HG03442 (cell line): Measurements from ENCODE around the gene POLR2J3.
A peak's percentile ranks its signal among the peaks of the same experiment; 100 is the strongest.
"Not testable (repeated sequence)": the region's sequence is repeated elsewhere in the genome, so short reads cannot be mapped to it uniquely, and the experiment has no call there.

Experiments used
- ATAC-seq: cut with Tn5 transposase; IDR thresholded peaks from one replicate; pipeline ENCODE4 v1.9.1; 2021; ENCODE audit warnings: mild to moderate bottlenecking, moderate library complexity; ENCODE audit not compliant: unreplicated experiment

Gene POLR2J3

GRCh38 chr7:102589857-102590256 lies 17.5 kb upstream of the POLR2J3 start:
- ATAC-seq, result not testable (repeated sequence)

GRCh38 chr7:102583495-102583894 lies 11.1 kb upstream of the POLR2J3 start:
- ATAC-seq, result not testable (repeated sequence)

- ATAC-seq, result not testable (repeated sequence)
Observed at GRCh38 chr7:102581722-102582121, 9.3 kb upstream of the POLR2J3 start.

DNA sequence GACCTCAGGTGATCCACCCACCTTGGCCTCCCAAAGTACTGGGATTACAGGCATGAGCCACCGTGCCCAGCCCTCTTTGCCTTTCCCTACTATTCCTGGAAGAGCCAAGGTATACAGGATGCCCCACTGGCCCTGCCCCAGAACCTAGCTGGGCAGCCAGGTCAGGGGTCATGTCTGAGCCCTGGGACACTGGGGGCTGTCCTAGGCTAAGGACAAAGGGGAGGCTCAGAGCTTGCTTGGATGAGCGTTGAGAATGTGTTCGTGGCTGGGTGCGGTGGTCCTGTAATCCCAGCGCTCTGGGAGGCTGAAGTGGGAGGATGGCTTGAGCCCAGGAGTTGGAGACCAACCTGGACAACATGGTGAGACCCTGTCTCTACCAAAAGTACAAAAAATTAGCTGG lies 6.1 kb upstream of the POLR2J3 start:
- not testable (repeated sequence) for ATAC-seq

GRCh38 chr7:102577315-102578240 lies 5.2 kb upstream of the POLR2J3 start:
- not testable (repeated sequence) for ATAC-seq

- not testable (repeated sequence) for ATAC-seq
Observed at GRCh38 chr7:102576363-102576762, 4.0 kb upstream of the POLR2J3 start.

DNA sequence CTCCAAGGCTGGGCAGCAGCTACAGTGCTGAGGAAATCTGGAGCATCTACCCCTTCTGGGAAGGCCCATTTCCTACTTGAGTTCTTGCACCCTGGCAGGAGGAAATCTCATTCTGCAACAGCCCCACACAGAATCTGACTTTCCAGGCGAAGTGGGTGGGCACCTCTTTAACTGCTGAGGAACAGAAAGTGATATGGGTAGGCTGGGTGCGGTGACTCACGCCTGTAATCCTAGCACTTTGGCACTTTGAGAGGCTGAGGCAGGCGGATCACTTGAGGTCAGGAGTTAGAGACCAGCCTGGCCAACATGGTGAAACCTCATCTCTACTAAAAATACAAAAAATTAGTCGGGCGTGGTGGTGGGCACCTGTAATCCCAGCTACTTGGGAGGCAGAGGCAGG lies 2.2 kb upstream of the POLR2J3 start:
- ATAC-seq, result not testable (repeated sequence)

DNA sequence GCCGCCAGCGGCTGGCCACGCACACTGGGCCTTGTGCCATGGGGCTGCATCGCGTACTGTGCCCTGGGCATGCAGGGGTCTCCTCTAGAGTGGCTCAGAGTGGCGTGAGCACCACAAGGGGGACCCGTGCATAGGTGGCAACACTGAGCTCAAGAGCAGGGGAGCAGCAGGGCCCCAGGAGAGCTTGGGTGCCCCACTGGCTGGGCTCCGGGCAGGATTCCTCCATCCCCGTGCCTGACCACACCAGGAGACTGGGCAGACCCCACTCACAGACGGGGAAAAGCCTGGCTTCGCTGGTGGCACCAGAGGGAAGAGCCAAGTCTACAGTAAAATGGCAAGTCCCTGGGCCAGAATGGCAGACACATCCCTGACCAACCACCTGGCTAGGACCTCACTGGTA lies 3.8 kb downstream of the POLR2J3 start:
- not testable (repeated sequence) for ATAC-seq

GRCh38 chr7:102550808-102551422 lies 21.5 kb downstream of the POLR2J3 start, which contains the start of gene SPDYE2:
TSS of gene SPDYE2 (plus strand) at chr7:102551226. CDS start at chr7:102553256, 2,030 bp downstream.
- ATAC-seq, result not testable (repeated sequence)

DNA sequence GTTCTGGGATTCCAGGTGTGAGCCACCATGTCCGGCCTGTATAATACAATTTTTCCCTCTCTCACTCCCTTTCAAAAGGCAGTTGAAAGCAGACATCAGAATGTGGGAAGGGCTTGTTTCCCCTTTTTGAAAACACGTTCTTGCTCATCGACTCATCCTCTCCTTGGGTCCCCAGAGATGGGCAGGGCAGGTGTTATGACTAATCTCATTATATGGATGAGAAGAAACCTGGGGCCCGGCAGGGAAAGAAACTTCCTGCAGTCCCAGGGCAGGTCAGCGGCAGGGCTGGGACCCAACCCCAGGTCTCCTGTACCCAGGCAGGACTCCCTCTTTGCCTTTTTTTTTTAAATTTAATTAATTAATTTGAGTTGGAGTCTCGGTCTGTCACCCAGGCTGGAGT lies 26.0 kb downstream of the POLR2J3 start:
- ATAC-seq, result peak; percentile 93

DNA sequence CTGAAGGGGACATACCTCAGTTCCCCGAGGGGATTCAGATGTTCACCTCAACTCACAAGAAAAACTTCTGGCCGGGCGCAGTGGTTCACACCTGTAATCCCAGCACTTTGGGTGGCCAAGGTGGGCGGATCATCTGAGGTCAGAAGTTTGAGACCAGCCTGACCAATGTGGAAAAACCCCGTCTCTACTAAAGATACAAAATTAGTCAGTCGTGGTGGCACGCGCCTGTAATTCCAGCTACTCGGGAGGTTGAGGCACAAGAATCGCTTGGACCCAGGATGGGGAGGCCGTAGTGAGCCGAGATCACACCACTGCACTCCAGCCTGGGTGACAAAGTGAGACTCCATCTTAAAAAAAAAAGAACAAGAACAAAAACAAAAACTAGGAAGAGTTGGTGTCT lies 27.1 kb downstream of the POLR2J3 start:
- ATAC-seq, result not testable (repeated sequence)

DNA sequence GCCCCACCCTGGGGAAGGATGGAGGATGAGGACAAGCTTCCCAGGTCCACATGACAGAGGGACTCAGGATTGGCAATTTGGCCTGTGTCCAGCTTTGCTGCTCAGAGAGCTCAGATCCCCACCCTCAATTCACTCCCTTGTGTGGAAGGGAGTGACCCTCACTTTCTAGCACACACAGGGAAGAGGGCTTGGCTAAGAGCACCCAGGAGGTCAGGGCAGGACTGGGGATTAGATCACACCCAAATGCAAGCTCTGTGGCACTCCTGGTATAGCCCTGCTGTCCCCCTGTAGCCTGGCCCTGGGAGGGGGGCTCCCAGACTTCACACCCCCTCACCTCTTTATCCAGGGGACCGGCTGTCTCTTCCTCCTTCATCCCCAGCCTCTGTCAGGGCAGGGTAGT lies 28.0 kb downstream of the POLR2J3 start:
- ATAC-seq, result not testable (repeated sequence)

DNA sequence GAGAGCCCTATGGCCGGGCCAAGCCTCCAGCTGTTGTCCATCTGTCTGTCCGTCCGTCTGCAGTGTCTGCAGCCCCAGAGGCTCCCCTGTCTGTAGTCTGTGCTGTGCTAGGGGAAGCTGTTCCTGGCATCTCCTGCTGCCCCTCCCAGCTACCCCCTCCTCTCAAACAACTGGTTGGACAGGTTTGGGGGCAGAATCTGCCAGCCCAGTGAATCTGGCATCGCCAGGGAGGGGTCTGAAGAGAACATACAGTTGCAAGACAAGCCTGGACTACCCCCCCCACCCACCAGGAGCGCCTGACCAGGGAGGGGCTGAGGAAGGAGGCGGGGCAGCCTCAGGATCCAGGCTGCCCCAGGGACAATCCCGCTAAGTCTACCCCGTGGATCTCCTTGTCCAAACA lies 28.8 kb downstream of the POLR2J3 start, which contains the start of gene UPK3BL2:
Gene UPK3BL2 (minus strand): TSS at position 101 of the 400 bp plus-strand sequence. CDS start 60 bp downstream, at position 41.
- ATAC-seq, result not testable (repeated sequence)

- ATAC-seq, result not testable (repeated sequence)
Observed at GRCh38 chr7:102542771-102543170, 29.6 kb downstream of the POLR2J3 start.

DNA sequence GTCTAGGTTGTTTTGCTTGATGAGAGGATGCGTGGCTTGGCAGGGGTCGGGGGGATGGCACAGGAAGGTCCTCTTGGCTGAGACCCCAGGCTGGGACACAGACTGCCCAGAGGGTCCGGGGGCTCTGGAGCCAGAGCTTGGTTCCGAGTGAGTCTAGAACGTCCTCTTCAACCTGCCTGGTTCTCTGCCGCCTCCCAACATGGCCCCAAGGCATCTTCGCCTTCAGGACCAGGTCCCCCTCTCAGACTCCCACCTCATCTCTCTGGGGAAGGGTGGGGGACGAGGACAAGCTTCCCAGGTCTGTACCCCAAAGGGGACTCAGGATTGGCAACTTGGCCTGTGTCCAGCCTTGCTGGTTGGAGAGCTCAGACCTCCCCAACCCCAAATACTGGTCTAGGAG lies 30.3 kb downstream of the POLR2J3 start:
- ATAC-seq, result not testable (repeated sequence)

DNA sequence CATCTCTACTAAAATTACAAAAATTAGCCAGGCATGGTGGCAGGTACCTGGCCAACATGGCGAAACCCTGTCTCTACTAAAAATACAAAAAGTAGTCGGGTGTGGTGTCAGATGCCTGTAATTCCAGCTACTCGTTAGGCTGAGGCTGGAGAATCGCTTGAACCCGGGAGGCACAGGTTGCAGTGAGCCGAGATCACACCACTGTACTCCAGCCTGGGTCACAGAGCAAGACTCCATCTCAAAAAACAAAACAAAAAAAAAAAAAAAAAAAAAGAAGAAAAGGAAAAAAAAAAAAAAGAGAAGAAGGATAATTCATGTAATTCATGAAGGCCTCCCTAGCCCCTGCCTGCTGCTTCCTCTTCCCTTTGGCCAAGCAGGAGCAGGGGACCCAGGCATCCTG lies 31.8 kb downstream of the POLR2J3 start:
- not testable (repeated sequence) for ATAC-seq

- ATAC-seq, result not testable (repeated sequence)
Observed at GRCh38 chr7:102535062-102535615, 37.2 kb downstream of the POLR2J3 start.

DNA sequence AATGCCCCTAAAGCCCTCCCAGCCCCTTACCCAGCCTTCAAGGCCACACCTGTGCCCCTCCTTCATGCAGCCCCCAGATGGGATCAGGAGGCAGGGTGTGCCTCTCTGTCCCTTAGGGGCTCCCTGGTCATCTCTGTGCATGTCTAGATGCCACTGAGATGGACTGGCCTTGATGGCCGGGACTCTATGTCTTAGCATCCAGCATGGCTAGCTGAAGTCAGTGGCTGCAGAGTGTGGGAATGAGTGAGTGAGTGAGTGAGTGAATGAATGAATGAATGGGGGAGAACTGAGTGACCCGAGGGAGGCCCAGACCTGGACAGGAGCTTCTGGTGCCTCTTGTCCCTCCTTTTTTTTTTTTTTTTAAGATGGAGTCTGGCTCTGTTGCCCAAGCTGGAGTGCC lies 40.3 kb downstream of the POLR2J3 start:
- not testable (repeated sequence) for ATAC-seq

GRCh38 chr7:102531583-102531982 lies 40.8 kb downstream of the POLR2J3 start:
- ATAC-seq, result not testable (repeated sequence)

- ATAC-seq, result not testable (repeated sequence)
Observed at GRCh38 chr7:102527822-102528793, 44.3 kb downstream of the POLR2J3 start.
